Occipital lobe (tissue), 2 donors: ENCODE results near the gene ADO. TPM values are rescaled to one million over a fixed set of nuclear protein-coding genes. Genes with fewer than 3 reads are reported as not detected.

Experiments
- DNase-seq: peaks from one replicate; lab custom pipeline; 2025; lab: John Stamatoyannopoulos, UW
- total RNA-seq: library from RNA; depleted of rRNA; stranded (reverse); fragments of >200 nt; gene quantifications from one replicate; pipeline ENCODE4 v1.2.3, GENCODE V29; 2014

ADO gene
- total RNA-seq, 1 donor from 2014 or later, result 38.7 TPM

GRCh38 chr10:62792261-62792660 lies 12.3 kb upstream of the ADO start:
- no peak for DNase-seq

GRCh38 chr10:62794306-62794705 lies 10.2 kb upstream of the ADO start:
- no peak for DNase-seq

GRCh38 chr10:62795100-62795499 lies 9.4 kb upstream of the ADO start:
- DNase-seq, result no peak

GRCh38 chr10:62795762-62796161 lies 8.8 kb upstream of the ADO start:
- no peak for DNase-seq

- DNase-seq, result no peak
Measured at GRCh38 chr10:62796896-62797295, 7.6 kb upstream of the ADO start.

GRCh38 chr10:62801871-62802270 lies 2.6 kb upstream of the ADO start:
- no peak for DNase-seq

GRCh38 chr10:62803724-62804355 lies 680 bp upstream of the ADO start:
- no peak for DNase-seq

GRCh38 chr10:62805231-62806099 lies 945 bp downstream of the ADO start:
- DNase-seq, result no peak

- no peak for DNase-seq
Measured at GRCh38 chr10:62806251-62806650, 1.7 kb downstream of the ADO start.

GRCh38 chr10:62810156-62810902 lies 5.8 kb downstream of the ADO start:
- no peak for DNase-seq

GRCh38 chr10:62811159-62811875 lies 6.8 kb downstream of the ADO start:
- DNase-seq, result no peak

GRCh38 chr10:62812672-62813439 lies 8.3 kb downstream of the ADO start:
- DNase-seq, result no peak

GRCh38 chr10:62813453-62813852 lies 8.9 kb downstream of the ADO start:
- DNase-seq, result no peak

- DNase-seq, result no peak
Measured at GRCh38 chr10:62813981-62814380, 9.5 kb downstream of the ADO start.

GRCh38 chr10:62814756-62815380 lies 10.3 kb downstream of the ADO start:
- no peak for DNase-seq

GRCh38 chr10:62815381-62816075 lies 11.0 kb downstream of the ADO start:
- DNase-seq, result no peak

GRCh38 chr10:62816076-62816330 lies 11.5 kb downstream of the ADO start:
- no peak for DNase-seq

GRCh38 chr10:62816331-62817120 lies 12.0 kb downstream of the ADO start, which contains the start of gene EGR2:
EGR2 (minus strand) TSS chr10:62816366; CDS start chr10:62816029, 337 bp downstream.
- peak; percentile 91 for DNase-seq

- DNase-seq, result peak; percentile 50
Measured at GRCh38 chr10:62817121-62817765, 12.7 kb downstream of the ADO start.
